Measurements from ENCODE around the gene SLC6A6.

The SLC6A6 gene

DNA sequence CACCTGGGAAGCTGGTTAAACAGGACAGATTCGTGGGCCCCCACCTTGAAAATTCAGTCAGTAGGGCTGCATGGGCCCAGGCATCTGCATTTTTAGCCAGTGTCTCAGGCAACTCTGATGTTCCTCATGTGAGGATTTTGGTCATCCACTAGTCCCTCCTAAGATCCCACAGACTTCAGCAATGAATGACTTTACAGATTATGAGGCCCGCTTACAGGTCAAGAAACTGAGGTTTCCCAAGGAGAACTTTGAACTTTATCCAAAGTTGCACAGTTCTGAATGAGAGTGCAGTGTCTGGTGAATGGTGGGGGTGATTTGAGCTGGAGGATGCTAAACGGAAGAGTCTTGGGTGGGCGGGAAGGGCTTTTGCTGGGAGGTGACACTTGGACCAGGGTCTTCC is 27.2 kb downstream of the SLC6A6 start:
- Histone ChIP-seq H3F3A (ENCODE audit: insufficient read depth, low read length) (peaks cover 24% of the 10 kb centered on the region), H2AFZ (ENCODE audit: low read length) (no peak overlapping the region), H3K79me2 (ENCODE audit: low read length) (peaks cover 19% of the 10 kb centered on the region; the same call in 1 of the 2 replicates), H3K9me3 (replicated peaks; ENCODE audit: insufficient read depth, low read length) (no peaks in the 10 kb centered on the region), H3K36me3 (replicated peaks; ENCODE audit: insufficient read depth, low read length) (no peaks in the 10 kb centered on the region), H3K4me1 (ENCODE audit: low read length) (peaks cover 37% of the 10 kb centered on the region), H3K9ac (ENCODE audit: low read length) (no peak overlapping the region), H3K27me3 (replicated peaks; ENCODE audit: insufficient read depth, low read length) (no peaks in the 10 kb centered on the region), H4K20me1 (ENCODE audit: insufficient read depth, low read length) (no peaks in the 10 kb centered on the region), H3K9me2 (replicated peaks; ENCODE audit: insufficient read depth, low read length) (no peaks in the 10 kb centered on the region), H3K27ac (ENCODE audit: low read length) (no peak overlapping the region), H3K4me3 (ENCODE audit: low read length) (no peak overlapping the region), H3K4me2 (ENCODE audit: low read depth, low read length) (no peak overlapping the region)
- no peak for DNase-seq
- TF ChIP-seq EZH2 (optimal IDR thresholded peaks at IDR 0.05; ENCODE audit: low read depth, low read length) (no peak), EZH2phosphoT487 (IDR thresholded peaks at IDR 0.05; ENCODE audit: low read length) (no peak)
- TF ChIP-seq, protein P1, sequence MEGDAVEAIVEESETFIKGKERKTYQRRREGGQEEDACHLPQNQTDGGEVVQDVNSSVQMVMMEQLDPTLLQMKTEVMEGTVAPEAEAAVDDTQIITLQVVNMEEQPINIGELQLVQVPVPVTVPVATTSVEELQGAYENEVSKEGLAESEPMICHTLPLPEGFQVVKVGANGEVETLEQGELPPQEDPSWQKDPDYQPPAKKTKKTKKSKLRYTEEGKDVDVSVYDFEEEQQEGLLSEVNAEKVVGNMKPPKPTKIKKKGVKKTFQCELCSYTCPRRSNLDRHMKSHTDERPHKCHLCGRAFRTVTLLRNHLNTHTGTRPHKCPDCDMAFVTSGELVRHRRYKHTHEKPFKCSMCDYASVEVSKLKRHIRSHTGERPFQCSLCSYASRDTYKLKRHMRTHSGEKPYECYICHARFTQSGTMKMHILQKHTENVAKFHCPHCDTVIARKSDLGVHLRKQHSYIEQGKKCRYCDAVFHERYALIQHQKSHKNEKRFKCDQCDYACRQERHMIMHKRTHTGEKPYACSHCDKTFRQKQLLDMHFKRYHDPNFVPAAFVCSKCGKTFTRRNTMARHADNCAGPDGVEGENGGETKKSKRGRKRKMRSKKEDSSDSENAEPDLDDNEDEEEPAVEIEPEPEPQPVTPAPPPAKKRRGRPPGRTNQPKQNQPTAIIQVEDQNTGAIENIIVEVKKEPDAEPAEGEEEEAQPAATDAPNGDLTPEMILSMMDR (IDR thresholded peaks at IDR 0.05; ENCODE audit: low read length) = no peak

DNA sequence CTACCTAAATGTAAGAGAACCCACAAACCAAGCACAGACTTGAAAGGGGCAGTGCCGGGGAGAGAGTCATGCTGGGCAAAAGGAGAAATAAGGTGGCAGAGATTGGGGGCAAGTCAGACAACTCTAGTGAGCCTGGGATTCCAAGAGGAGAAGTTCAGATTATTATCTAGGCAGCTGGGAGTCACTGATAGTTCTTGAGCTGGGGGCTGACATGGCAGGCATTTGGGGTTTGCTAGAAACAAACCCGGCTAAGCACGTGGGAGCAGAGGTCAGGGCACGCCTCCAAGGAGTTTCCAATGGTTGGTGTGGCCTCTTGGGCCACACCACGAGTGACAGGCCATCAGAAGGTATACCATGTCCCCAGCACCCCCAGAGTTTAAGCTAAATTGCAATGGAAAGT is 27.6 kb downstream of the SLC6A6 start:
- Histone ChIP-seq H3K36me3 (replicated peaks; ENCODE audit: insufficient read depth, low read length) (no peaks in the 10 kb centered on the region), H3K27me3 (replicated peaks; ENCODE audit: insufficient read depth, low read length) (no peaks in the 10 kb centered on the region), H3K27ac (ENCODE audit: low read length) (no peak overlapping the region), H3F3A (ENCODE audit: insufficient read depth, low read length) (peaks cover 24% of the 10 kb centered on the region), H3K4me1 (ENCODE audit: low read length) (peaks cover 41% of the 10 kb centered on the region), H4K20me1 (ENCODE audit: insufficient read depth, low read length) (no peaks in the 10 kb centered on the region), H3K9ac (ENCODE audit: low read length) (no peak overlapping the region), H3K9me2 (replicated peaks; ENCODE audit: insufficient read depth, low read length) (no peaks in the 10 kb centered on the region), H2AFZ (ENCODE audit: low read length) (no peak overlapping the region), H3K4me3 (ENCODE audit: low read length) (no peak overlapping the region), H3K4me2 (ENCODE audit: low read depth, low read length) (no peak overlapping the region), H3K79me2 (ENCODE audit: low read length) (peaks cover 19% of the 10 kb centered on the region; the same call in 1 of the 2 replicates), H3K9me3 (replicated peaks; ENCODE audit: insufficient read depth, low read length) (no peaks in the 10 kb centered on the region)
- TF ChIP-seq, protein P1 (IDR thresholded peaks at IDR 0.05; ENCODE audit: low read length) = no peak
- TF ChIP-seq EZH2 (optimal IDR thresholded peaks at IDR 0.05; ENCODE audit: low read depth, low read length) (no peak), EZH2phosphoT487 (IDR thresholded peaks at IDR 0.05; ENCODE audit: low read length) (no peak)
- no peak for DNase-seq

DNA sequence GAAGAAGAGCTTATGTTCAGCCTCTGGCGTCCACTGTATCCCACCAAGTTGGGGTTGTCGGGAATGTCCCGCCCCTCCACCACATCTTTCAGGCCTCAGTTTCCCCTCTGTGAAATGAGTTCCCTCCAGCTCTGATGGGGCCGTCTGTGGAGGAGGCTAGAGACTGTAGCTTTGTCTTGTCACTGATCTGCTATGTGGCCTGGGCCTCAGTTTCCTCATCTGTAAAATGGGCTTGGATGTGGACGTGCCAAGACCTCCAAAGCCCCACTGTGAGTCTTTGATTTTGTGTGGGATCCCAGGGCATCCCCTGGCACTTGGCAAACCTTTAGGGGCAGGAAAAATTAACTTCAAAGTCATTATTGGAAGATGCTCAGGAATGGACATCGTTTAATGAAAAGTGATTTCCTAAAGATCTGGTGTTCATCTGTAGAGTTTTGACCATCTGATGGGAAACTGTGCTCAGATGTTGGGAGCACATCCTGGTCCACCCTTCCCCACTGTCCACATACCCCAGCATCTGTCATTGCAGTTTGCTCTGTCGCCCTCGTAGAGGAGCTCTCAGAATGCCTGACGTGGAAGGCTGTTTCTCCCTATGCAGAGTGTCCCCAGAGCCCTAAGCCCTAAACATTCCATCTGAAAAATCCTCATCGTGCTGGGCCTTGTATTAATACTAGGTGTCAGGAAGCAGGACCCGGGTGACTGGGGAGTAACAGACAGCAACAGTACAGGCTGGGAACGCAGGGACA is 28.5 kb downstream of the SLC6A6 start:
- Histone ChIP-seq H3F3A (ENCODE audit: insufficient read depth, low read length) (peaks cover 29% of the 10 kb centered on the region), H3K79me2 (ENCODE audit: low read length) (peaks cover 19% of the 10 kb centered on the region; the same call in 1 of the 2 replicates), H3K4me1 (ENCODE audit: low read length) (peaks cover 49% of the 10 kb centered on the region)

More for the DNA sequence above, 28.5 kb downstream of the SLC6A6 start:
- H3K27me3 ChIP-seq (replicated peaks; ENCODE audit: insufficient read depth, low read length) = no peaks in the 10 kb centered on the region
- H3K9me3 ChIP-seq (replicated peaks; ENCODE audit: insufficient read depth, low read length) = no peaks in the 10 kb centered on the region
- peak overlapping the region; percentile 64 for H2AFZ ChIP-seq (ENCODE audit: low read length)
- H4K20me1 ChIP-seq (ENCODE audit: insufficient read depth, low read length) = no peaks in the 10 kb centered on the region; the same call in 1 of the 2 replicates
- peak overlapping the region; percentile 78 for H3K9ac ChIP-seq (ENCODE audit: low read length)
- no peaks in the 10 kb centered on the region for H3K9me2 ChIP-seq (replicated peaks; ENCODE audit: insufficient read depth, low read length)
- TF ChIP-seq, protein P1 (IDR thresholded peaks at IDR 0.05; ENCODE audit: low read length) = peak; percentile 5; the same call in 1 of the 2 replicates
- TF ChIP-seq EZH2 (optimal IDR thresholded peaks at IDR 0.05; ENCODE audit: low read depth, low read length) = no peak
- H3K27ac ChIP-seq (ENCODE audit: low read length) = peak overlapping the region; percentile 99
- peak overlapping the region; percentile 98 for H3K4me2 ChIP-seq (ENCODE audit: low read depth, low read length)
- DNase-seq = no peak
- H3K36me3 ChIP-seq (replicated peaks; ENCODE audit: insufficient read depth, low read length) = no peaks in the 10 kb centered on the region
- peak overlapping the region; percentile 61 for H3K4me3 ChIP-seq (ENCODE audit: low read length)
